ENCODE results near the gene OIT3. TPM values are rescaled to one million over a fixed set of nuclear protein-coding genes. Genes with fewer than 3 reads are reported as not detected.

OIT3 gene
- total RNA-seq, 1 donor from 2014 or later: 5.5 TPM

DNA sequence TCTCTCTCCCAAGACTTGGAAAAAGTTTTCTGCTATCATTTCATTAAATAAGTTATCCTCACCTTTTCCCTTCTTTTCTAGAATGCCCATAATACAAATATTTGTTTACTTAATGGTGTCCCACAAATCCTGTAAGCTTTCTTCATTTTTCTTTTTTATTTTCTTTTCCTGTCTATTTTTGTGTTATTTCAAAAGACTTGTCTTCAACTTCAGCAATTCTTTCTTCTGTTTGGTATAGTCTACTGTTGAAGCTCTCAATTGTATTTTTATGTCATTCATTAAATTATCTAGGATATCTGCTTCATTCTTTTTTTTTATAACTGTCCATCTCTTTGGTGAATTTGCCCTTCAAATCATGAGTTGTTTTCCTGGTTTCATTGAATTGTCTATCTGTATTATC lies 86.2 kb downstream of the OIT3 start:
- TF ChIP-seq CTCF (IDR thresholded peaks at IDR 0.05; ENCODE audit: unreplicated experiment): no peak
- Mint-ChIP-seq H3K36me3 (ENCODE audit: low read depth, unreplicated experiment) (peaks cover 20% of the 10 kb centered on the region), H3K27me3 (ENCODE audit: unreplicated experiment) (peaks cover 4% of the 10 kb centered on the region), H3K4me1 (ENCODE audit: unreplicated experiment) (no peaks in the 10 kb centered on the region), H3K9me3 (ENCODE audit: unreplicated experiment) (peaks cover 12% of the 10 kb centered on the region), H3K27ac (ENCODE audit: unreplicated experiment) (no peak overlapping the region), H3K4me3 (ENCODE audit: unreplicated experiment) (no peak overlapping the region)
- DNase-seq (ENCODE audit: low spot score): no peak

DNA sequence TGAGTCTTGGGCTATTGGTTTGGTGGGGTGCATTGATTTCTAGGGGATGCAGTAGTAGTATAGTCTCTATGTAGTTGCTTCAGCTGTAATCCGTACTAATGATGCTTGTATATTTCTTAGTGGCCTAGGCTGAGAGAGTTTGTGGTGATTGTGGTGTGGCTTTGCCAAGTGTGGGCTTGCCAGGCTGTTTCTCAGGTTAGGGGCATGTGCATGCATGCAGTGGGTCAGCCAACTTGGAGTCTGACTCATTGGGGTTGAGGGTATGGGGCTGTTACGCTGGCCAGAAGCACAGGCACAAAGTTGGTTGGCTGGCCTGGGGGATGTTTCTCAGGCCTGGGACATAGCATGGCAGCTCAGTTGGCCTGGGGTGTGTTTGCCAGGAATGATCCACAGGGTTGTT lies 86.8 kb downstream of the OIT3 start:
- peaks cover 20% of the 10 kb centered on the region for H3K36me3 Mint-ChIP-seq (ENCODE audit: low read depth, unreplicated experiment)
- H3K27me3 Mint-ChIP-seq (ENCODE audit: unreplicated experiment): peaks cover 4% of the 10 kb centered on the region
- H3K9me3 Mint-ChIP-seq (ENCODE audit: unreplicated experiment): peaks cover 12% of the 10 kb centered on the region
- no peak for TF ChIP-seq CTCF (IDR thresholded peaks at IDR 0.05; ENCODE audit: unreplicated experiment)
- no peak overlapping the region for H3K4me3 Mint-ChIP-seq (ENCODE audit: unreplicated experiment)
- no peak for DNase-seq (ENCODE audit: low spot score)
- H3K4me1 Mint-ChIP-seq (ENCODE audit: unreplicated experiment): no peaks in the 10 kb centered on the region
- peak overlapping the region; percentile 26 for H3K27ac Mint-ChIP-seq (ENCODE audit: unreplicated experiment)

DNA sequence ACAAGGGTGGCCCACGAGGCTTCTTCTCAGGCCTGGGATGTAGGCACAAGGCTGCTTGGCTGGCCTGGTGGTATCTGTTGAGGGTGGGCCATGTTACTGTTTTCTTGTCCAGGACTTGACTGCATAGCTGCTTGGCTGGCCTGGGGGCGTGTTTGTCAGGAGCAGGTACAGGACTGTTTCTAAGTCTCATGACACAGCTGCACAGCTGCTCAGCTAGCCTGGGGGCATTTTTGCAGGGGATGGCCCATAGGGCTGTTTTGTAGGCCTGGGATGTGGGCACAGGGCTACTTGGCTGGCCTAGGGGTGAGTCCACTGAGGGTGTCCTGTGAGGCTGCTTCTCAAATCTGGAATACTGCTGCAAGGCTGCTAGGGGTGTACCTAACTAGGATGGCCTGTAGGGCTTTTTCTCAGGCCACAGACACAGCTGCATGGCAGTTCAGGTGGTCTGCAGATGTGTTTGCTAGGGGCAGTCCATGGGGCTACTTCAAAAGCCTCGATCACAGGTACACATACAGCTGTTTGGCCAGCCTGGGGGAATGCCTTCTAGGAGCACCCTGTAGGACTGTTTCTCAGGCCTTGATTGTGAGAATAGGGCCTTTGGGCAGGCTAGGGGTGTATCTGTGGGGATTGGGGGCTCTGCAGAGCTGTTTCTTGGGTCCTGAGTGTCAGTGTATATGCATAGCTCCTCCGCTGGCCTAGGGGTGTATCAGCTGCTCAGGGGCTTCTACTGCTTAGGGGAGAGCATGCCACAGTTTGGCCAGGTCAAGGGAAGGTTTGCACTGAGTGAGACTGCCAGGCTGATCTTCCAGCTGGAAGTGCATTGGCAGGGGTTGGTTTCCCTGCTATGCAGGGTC lies 87.7 kb downstream of the OIT3 start:
- H3K27ac Mint-ChIP-seq (ENCODE audit: unreplicated experiment): no peak overlapping the region
- TF ChIP-seq CTCF (IDR thresholded peaks at IDR 0.05; ENCODE audit: unreplicated experiment): no peak
- H3K27me3 Mint-ChIP-seq (ENCODE audit: unreplicated experiment): peaks cover 4% of the 10 kb centered on the region
- no peak overlapping the region for H3K4me3 Mint-ChIP-seq (ENCODE audit: unreplicated experiment)
- DNase-seq (ENCODE audit: low spot score): no peak
- H3K9me3 Mint-ChIP-seq (ENCODE audit: unreplicated experiment): peaks cover 12% of the 10 kb centered on the region
- peaks cover 20% of the 10 kb centered on the region for H3K36me3 Mint-ChIP-seq (ENCODE audit: low read depth, unreplicated experiment)
- H3K4me1 Mint-ChIP-seq (ENCODE audit: unreplicated experiment): no peaks in the 10 kb centered on the region

DNA sequence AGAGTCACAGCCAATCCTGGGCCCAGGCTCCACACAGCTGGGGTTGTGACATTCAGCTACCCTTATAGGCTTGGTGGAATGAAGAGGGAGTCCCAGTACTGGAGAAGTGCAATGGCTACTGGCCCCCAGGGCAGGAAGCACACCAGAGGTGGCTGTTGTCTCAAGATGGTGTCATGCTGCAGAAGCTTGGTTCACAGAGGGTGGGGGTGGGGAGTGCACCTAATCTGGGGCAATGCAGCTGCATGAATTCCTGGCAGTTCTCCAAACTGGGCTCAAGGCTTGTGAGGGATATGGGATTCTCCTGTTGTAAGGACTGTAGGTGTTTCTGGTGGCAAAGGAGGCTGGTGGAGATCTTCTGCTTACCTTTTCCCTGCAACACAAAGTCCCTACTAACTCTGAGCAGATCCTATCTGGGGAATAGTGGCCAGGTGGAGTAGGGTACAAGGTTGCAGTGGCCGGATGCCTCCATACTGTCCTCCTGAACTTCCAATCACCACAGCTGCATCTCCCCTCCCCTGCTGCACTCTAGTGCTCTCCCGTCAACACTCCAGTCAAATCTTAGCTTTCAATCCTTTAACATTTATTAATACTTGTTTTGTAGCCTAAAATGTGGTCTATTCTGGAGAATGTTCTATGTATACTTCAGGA lies 88.5 kb downstream of the OIT3 start:
- Mint-ChIP-seq H3K27me3 (ENCODE audit: unreplicated experiment) (peaks cover 4% of the 10 kb centered on the region), H3K36me3 (ENCODE audit: low read depth, unreplicated experiment) (peaks cover 18% of the 10 kb centered on the region), H3K4me1 (ENCODE audit: unreplicated experiment) (no peaks in the 10 kb centered on the region), H3K4me3 (ENCODE audit: unreplicated experiment) (no peak overlapping the region), H3K27ac (ENCODE audit: unreplicated experiment) (no peak overlapping the region), H3K9me3 (ENCODE audit: unreplicated experiment) (peaks cover 9% of the 10 kb centered on the region)
- no peak for DNase-seq (ENCODE audit: low spot score)
- TF ChIP-seq CTCF (IDR thresholded peaks at IDR 0.05; ENCODE audit: unreplicated experiment): no peak

Other genes with a start within 250 kb of the OIT3 start
- 39.6 TPM for gene MCU, start 201.6 kb upstream of the OIT3 start, total RNA-seq (ENCODE audit: unreplicated experiment)
- gene PLA2G12B, start 61.1 kb downstream of the OIT3 start, total RNA-seq (ENCODE audit: unreplicated experiment): not detected
- gene P4HA1, start 203.1 kb downstream of the OIT3 start, total RNA-seq (ENCODE audit: unreplicated experiment): 20.4 TPM
- gene NUDT13, start 216.7 kb downstream of the OIT3 start, total RNA-seq (ENCODE audit: unreplicated experiment): 2.3 TPM